A549 (cell line): ENCODE measurements around the gene COLEC12. TPM values are rescaled to one million over a fixed set of nuclear protein-coding genes. Genes with fewer than 3 reads are reported as not detected.

Experiments
- ATAC-seq, 2 experiments: fragments of 200-7000 bp in 1 of 2; fragments of >200 bp in 1 of 2; cut with Nextera tagmentation in 1 of 2; cut with Tn5 transposase in 1 of 2; 3 replicates each; pipeline versions ENCODE4 v1.8.0 to v1.9.1; 2018 to 2020; ENCODE audit warnings: mild to moderate bottlenecking in 1 of 2, moderate library complexity in 1 of 2
- CTCF ChIA-PET: fragments of 300-600 bp; sonication (Branson Sonifier 250); formaldehyde crosslinking; extraction: SDS; loops from one replicate; lab custom pipeline; 2021; ENCODE audit warnings: antibody characterized with exemption, inconsistent platforms; lab: Yijun Ruan, JAX
- POLR2A ChIA-PET: fragments of 350-600 bp; formaldehyde crosslinking; extraction: SDS; loops from one replicate; lab custom pipeline; 2021; ENCODE audit warnings: antibody characterized with exemption, inconsistent platforms; lab: Yijun Ruan, JAX
- DNase-seq, 2 experiments: peaks; one replicate each; pipeline versions ENCODE4 v3.0.0 to v3.0.0-alpha.2; 2011 to 2016; ENCODE audit warnings: low read depth in 1 of 2, low spot score in 1 of 2
- FAIRE-seq: peaks from 2 replicates; lab custom pipeline; 2011; peaks lifted over from hg19 to GRCh38; lab: Jason Lieb, UNC
- H3K27ac ChIP-seq, 2 experiments: fragments of >200 bp; sonication (Bioruptor Twin); formaldehyde crosslinking; 3 replicates each; pipeline ENCODE4 v1.5.1; 2016 to 2017
- H3K4me1 ChIP-seq: fragments of >200 bp; sonication (Bioruptor Twin); formaldehyde crosslinking; 3 replicates; pipeline ENCODE4 v1.6.1; 2016
- H3K4me2 ChIP-seq: fragments of >200 bp; sonication (Bioruptor Twin); formaldehyde crosslinking; 3 replicates; pipeline ENCODE4 v1.6.1; 2016
- H3K4me3 ChIP-seq: fragments of >200 bp; sonication (Bioruptor Twin); formaldehyde crosslinking; 3 replicates; pipeline ENCODE4 v1.5.1; 2016
- H3K9me3 ChIP-seq: fragments of >200 bp; sonication (Bioruptor Twin); formaldehyde crosslinking; 3 replicates; pipeline ENCODE4 v1.6.1; 2016
- BHLHE40 ChIP-seq: IDR thresholded peaks from 2 replicates; pipeline ENCODE4 v1.6.1; 2012; ENCODE audit warnings: low read depth, low read length, inconsistent platforms
- EHMT2 ChIP-seq: fragments of 200-600 bp; sonication (generic); IDR thresholded peaks from 2 replicates; pipeline ENCODE4 v1.6.1; 2016; ENCODE audit warnings: antibody characterized with exemption, low read depth, mild to moderate bottlenecking, moderate library complexity
- ELK1 ChIP-seq: fragments of 150-350 bp; IDR thresholded peaks from 2 replicates; pipeline ENCODE4 v1.6.1; 2014; ENCODE audit warnings: low read depth, mild to moderate bottlenecking, low read length
- EP300 ChIP-seq, 2 experiments: fragments of >200 bp; sonication (Bioruptor Twin); formaldehyde crosslinking; IDR thresholded peaks; 2 replicates in 1 of 2; 3 replicates in 1 of 2; pipeline ENCODE4 v1.6.1; 2016 to 2017
- FOXS1 ChIP-seq: fragments of 250-450 bp; sonication (Bioruptor Pico); IDR thresholded peaks from 2 replicates; pipeline ENCODE4 v1.5.0; 2020; ENCODE audit warnings: mild to moderate bottlenecking, moderate library complexity
- GATA3 ChIP-seq: IDR thresholded peaks from 2 replicates; pipeline ENCODE4 v1.6.1; 2012; ENCODE audit warnings: borderline replicate concordance
- HES2 ChIP-seq: fragments of >200 bp; sonication (Bioruptor Twin); formaldehyde crosslinking; IDR thresholded peaks from 2 replicates; pipeline ENCODE4 v1.6.1; 2016
- HMGXB4 ChIP-seq: fragments of 250-450 bp; sonication (Bioruptor Pico); IDR thresholded peaks from 2 replicates; pipeline ENCODE4 v1.5.0; 2021; ENCODE audit warnings: mild to moderate bottlenecking, moderate library complexity, borderline replicate concordance
- KDM1A ChIP-seq: fragments of 200-600 bp; sonication (generic); IDR thresholded peaks from 2 replicates; pipeline ENCODE4 v1.6.1; 2016; ENCODE audit warnings: low read depth, mild to moderate bottlenecking
- KDM5A ChIP-seq: fragments of 200-600 bp; sonication (generic); IDR thresholded peaks from 2 replicates; pipeline ENCODE4 v1.6.1; 2016; ENCODE audit warnings: antibody characterized with exemption, mild to moderate bottlenecking
- MAZ ChIP-seq: fragments of 150-350 bp; IDR thresholded peaks from 2 replicates; pipeline ENCODE4 v1.6.1; 2014; ENCODE audit warnings: antibody characterized with exemption, low read depth, low read length, borderline replicate concordance
- NPAS2 ChIP-seq: fragments of 250-450 bp; sonication (Bioruptor Pico); IDR thresholded peaks from 2 replicates; pipeline ENCODE4 v1.8.0; 2022; ENCODE audit warnings: mild to moderate bottlenecking, moderate library complexity, borderline replicate concordance
- PBX3 ChIP-seq: IDR thresholded peaks from 2 replicates; pipeline ENCODE4 v1.6.1; 2012
- PHF8 ChIP-seq: fragments of 200-600 bp; sonication (generic); IDR thresholded peaks from 2 replicates; pipeline ENCODE4 v1.6.1; 2016; ENCODE audit warnings: low read depth, mild to moderate bottlenecking, antibody characterized with exemption, moderate library complexity, borderline replicate concordance
- RARB ChIP-seq: fragments of 250-450 bp; sonication (Bioruptor Pico); IDR thresholded peaks from 2 replicates; pipeline ENCODE4 v1.8.0; 2021; ENCODE audit warnings: mild to moderate bottlenecking, moderate library complexity
- REST ChIP-seq: fragments of 200-600 bp; sonication (generic); IDR thresholded peaks from 2 replicates; pipeline ENCODE4 v1.6.1; 2016; ENCODE audit warnings: antibody characterized with exemption, mild to moderate bottlenecking, moderate library complexity
- SREBF2 ChIP-seq: fragments of 450-650 bp; IDR thresholded peaks from 2 replicates; pipeline ENCODE4 v1.6.1; 2014; ENCODE audit warnings: mild to moderate bottlenecking, moderate library complexity
- ZC3H11A ChIP-seq: fragments of 450-650 bp; IDR thresholded peaks from 2 replicates; pipeline ENCODE4 v1.6.1; 2014; ENCODE audit warnings: antibody characterized with exemption, mild to moderate bottlenecking
- ZSCAN20 ChIP-seq: fragments of 250-450 bp; sonication (Bioruptor Pico); IDR thresholded peaks from 2 replicates; pipeline ENCODE4 v1.8.0; 2022; ENCODE audit warnings: mild to moderate bottlenecking, moderate library complexity
- WGBS: methylation state at CpG from one replicate; pipeline ENCODE4 v1.1.6; 2017; ENCODE audit errors: missing lambda C conversion rate; 5-methylcytosine and 5-hydroxymethylcytosine counted together
- polyA plus RNA-seq, 4 experiments: library from polyadenylated mRNA; depleted of rRNA in 3 of 4; stranded (reverse); fragments of >200 nt; fragmentation: RNase III in 1 of 4; extraction: RNeasy Plus Mini Kit Qiagen cat#74134 plus additional on column Dnase treatment in 1 of 4; gene quantifications; 2 replicates in 3 of 4; 3 replicates in 1 of 4; pipeline ENCODE4 v1.2.3, GENCODE V29; 2011 to 2017

Gene COLEC12
- polyA plus RNA-seq, 2 of the 4 experiments (the other 2 are of a cell fraction), result 0.01 TPM; not detected in 1

- CTCF ChIA-PET, result no interaction called here
- WGBS, result 39% methylated on average over 2 of the region's 2 CpGs
- TF ChIP-seq SREBF2 (no peak), NPAS2 (no peak), BHLHE40 (no peak), ZC3H11A (no peak), EP300 (IDR thresholded peaks at IDR 0.05) (no peak), HMGXB4 (CRISPR knock-in tag) (no peak), REST (no peak), HES2 (no peak), ELK1 (no peak)
- Histone ChIP-seq H3K4me2 (no peak overlapping the region), H3K27ac (no peak overlapping the region), H3K4me1 (no peaks in the 10 kb centered on the region), H3K4me3 (no peak overlapping the region), H3K9me3 (no peaks in the 10 kb centered on the region)
- no peak for FAIRE-seq
- POLR2A ChIA-PET, result no interaction called here
- DNase-seq, result no peak
- no peak for ATAC-seq
These were observed 26.2 kb upstream of the COLEC12 start for GRCh38 chr18:526681-527080.

GRCh38 chr18:525036-525797 lies 24.7 kb upstream of the COLEC12 start:
- no peak for DNase-seq

More at GRCh38 chr18:525036-525797, 24.7 kb upstream of the COLEC12 start:
- Histone ChIP-seq H3K4me3 (no peak overlapping the region), H3K4me1 (no peaks in the 10 kb centered on the region)
- POLR2A ChIA-PET, result no interaction called here
- FAIRE-seq (no peak), ATAC-seq (no peak)
- TF ChIP-seq ZSCAN20 (CRISPR knock-in tag) (no peak), KDM5A (no peak), FOXS1 (CRISPR knock-in tag) (no peak), PBX3 (no peak), EHMT2 (no peak), GATA3 (no peak), RARB (no peak), MAZ (no peak), REST (no peak), PHF8 (no peak), HMGXB4 (CRISPR knock-in tag) (no peak), KDM1A (no peak)
- TF ChIP-seq, all 56 proteins: peak for 0
- 31% methylated on average over 6 of the region's 6 CpGs for WGBS
- no peak overlapping the region for H3K27ac ChIP-seq
- CTCF ChIA-PET, result no interaction called here
- no peaks in the 10 kb centered on the region for H3K9me3 ChIP-seq
- no peak overlapping the region for H3K4me2 ChIP-seq
